ENCODE measurements around the gene NXPE2. TPM values are rescaled to one million over a fixed set of nuclear protein-coding genes. Genes with fewer than 3 reads are reported as not detected.
A peak's percentile ranks its signal among the peaks of the same experiment; 100 is the strongest.

Gene NXPE2
- total RNA-seq, 1 donor from 2014 or later = 0.22 TPM

GRCh38 chr11:114684636-114685035, 6.3 kb downstream of the NXPE2 start:
- Histone ChIP-seq H3K27ac (replicated peaks) (no peak overlapping the region), H3K4me3 (no peak overlapping the region), H3K4me1 (no peaks in the 10 kb centered on the region), H3K36me3 (no peaks in the 10 kb centered on the region), H3K27me3 (ENCODE audit: low read depth) (no peaks in the 10 kb centered on the region), H3K9me3 (replicated peaks) (peaks cover 18% of the 10 kb centered on the region)
- intact Hi-C loops (cut with micrococcal nuclease) = no loop called here
- TF ChIP-seq, protein P1, sequence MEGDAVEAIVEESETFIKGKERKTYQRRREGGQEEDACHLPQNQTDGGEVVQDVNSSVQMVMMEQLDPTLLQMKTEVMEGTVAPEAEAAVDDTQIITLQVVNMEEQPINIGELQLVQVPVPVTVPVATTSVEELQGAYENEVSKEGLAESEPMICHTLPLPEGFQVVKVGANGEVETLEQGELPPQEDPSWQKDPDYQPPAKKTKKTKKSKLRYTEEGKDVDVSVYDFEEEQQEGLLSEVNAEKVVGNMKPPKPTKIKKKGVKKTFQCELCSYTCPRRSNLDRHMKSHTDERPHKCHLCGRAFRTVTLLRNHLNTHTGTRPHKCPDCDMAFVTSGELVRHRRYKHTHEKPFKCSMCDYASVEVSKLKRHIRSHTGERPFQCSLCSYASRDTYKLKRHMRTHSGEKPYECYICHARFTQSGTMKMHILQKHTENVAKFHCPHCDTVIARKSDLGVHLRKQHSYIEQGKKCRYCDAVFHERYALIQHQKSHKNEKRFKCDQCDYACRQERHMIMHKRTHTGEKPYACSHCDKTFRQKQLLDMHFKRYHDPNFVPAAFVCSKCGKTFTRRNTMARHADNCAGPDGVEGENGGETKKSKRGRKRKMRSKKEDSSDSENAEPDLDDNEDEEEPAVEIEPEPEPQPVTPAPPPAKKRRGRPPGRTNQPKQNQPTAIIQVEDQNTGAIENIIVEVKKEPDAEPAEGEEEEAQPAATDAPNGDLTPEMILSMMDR (IDR thresholded peaks at IDR 0.05; ENCODE audit: borderline replicate concordance) = no peak
- no peak for DNase-seq

GRCh38 chr11:114685097-114685496, 6.8 kb downstream of the NXPE2 start:
- Histone ChIP-seq H3K27ac (replicated peaks) (no peak overlapping the region), H3K36me3 (no peaks in the 10 kb centered on the region), H3K9me3 (replicated peaks) (peaks cover 18% of the 10 kb centered on the region), H3K27me3 (ENCODE audit: low read depth) (no peaks in the 10 kb centered on the region), H3K4me1 (no peaks in the 10 kb centered on the region), H3K4me3 (no peak overlapping the region)
- DNase-seq = no peak
- TF ChIP-seq, protein P1 (IDR thresholded peaks at IDR 0.05; ENCODE audit: borderline replicate concordance) = no peak
- intact Hi-C loops (cut with micrococcal nuclease) = no loop called here

- peak; percentile 33 for DNase-seq
- no peaks in the 10 kb centered on the region for H3K27me3 ChIP-seq (ENCODE audit: low read depth)
Measured at GRCh38 chr11:114705280-114706024, 27.1 kb downstream of the NXPE2 start.

DNA sequence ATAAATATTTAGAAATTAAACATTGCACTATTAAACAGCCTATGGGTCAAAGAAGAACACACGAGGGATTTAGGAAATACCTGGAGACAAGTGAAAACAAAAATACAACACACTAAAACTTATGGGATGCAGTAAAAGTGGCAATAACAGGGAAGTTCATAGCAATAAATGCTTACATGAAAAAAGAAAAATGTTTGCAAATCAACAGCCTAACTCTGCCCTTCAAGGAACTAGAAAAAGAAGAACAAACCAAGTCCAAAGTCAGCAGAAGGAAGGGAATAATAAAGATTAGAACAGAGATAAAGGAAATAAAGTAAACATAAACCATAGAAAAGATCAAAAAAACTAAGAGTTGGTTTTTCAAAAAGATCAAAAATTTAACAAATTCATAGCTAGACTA, 31.6 kb downstream of the NXPE2 start:
- H3K27me3 ChIP-seq (ENCODE audit: low read depth) = no peaks in the 10 kb centered on the region
- H3K4me3 ChIP-seq = no peak overlapping the region
- no peaks in the 10 kb centered on the region for H3K36me3 ChIP-seq
- TF ChIP-seq, protein P1 (IDR thresholded peaks at IDR 0.05; ENCODE audit: borderline replicate concordance) = no peak
- H3K27ac ChIP-seq (replicated peaks) = no peak overlapping the region
- H3K4me1 ChIP-seq = peaks cover 4% of the 10 kb centered on the region
- DNase-seq = no peak
- intact Hi-C loops (cut with micrococcal nuclease) = no loop called here
- peaks cover 19% of the 10 kb centered on the region for H3K9me3 ChIP-seq (replicated peaks)

More at GRCh38 chr11:114705280-114706024, 27.1 kb downstream of the NXPE2 start:
- H3K4me1 ChIP-seq = peaks cover 4% of the 10 kb centered on the region
- H3K4me3 ChIP-seq = no peak overlapping the region
- H3K9me3 ChIP-seq (replicated peaks) = peaks cover 3% of the 10 kb centered on the region
- H3K36me3 ChIP-seq = no peaks in the 10 kb centered on the region
- intact Hi-C loops (cut with micrococcal nuclease) = no loop called here
- H3K27ac ChIP-seq (replicated peaks) = peak overlapping the region; percentile 8
- TF ChIP-seq, protein P1 (IDR thresholded peaks at IDR 0.05; ENCODE audit: borderline replicate concordance) = no peak

DNA sequence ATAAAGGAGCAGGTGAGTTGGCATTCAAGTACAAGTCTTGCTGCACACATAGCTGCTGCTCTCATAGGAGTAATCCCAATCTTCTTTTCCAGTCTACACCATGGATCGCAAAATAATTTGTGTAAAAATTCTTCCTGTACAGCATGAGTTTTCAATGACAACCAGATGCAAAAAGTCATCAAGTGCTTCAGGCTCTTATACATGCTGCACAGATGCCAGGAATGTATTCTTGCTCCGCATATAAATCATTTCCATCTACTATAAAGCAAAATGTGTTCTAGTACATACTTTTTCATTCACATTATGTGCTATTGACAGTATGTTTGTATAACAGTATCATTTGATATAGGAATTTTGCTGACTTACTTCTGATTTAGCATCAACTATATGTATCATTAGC, 35.4 kb downstream of the NXPE2 start:
- intact Hi-C loops (cut with micrococcal nuclease) = no loop called here
- H3K4me3 ChIP-seq = no peak overlapping the region
- no peak for DNase-seq

More for the DNA sequence above, 35.4 kb downstream of the NXPE2 start:
- Histone ChIP-seq H3K27ac (replicated peaks) (no peak overlapping the region), H3K4me1 (no peaks in the 10 kb centered on the region), H3K27me3 (ENCODE audit: low read depth) (no peaks in the 10 kb centered on the region), H3K9me3 (replicated peaks) (peaks cover 19% of the 10 kb centered on the region), H3K36me3 (no peaks in the 10 kb centered on the region)
- TF ChIP-seq, protein P1 (IDR thresholded peaks at IDR 0.05; ENCODE audit: borderline replicate concordance) = no peak

Measured in left ventricle myocardium inferior (tissue), 1 donor.